Tibial nerve (tissue), 4 donors: ENCODE measurements around the gene EYA3. TPM values are rescaled to one million over a fixed set of nuclear protein-coding genes. Genes with fewer than 3 reads are reported as not detected.

ENCODE experiments used
- DNase-seq, 2 donors: peaks; one replicate each; pipeline ENCODE4 v3.0.0-alpha.2; 2019; ENCODE audit warnings: low spot score in 2 of 2
- H3K27ac ChIP-seq, 4 donors: fragments of 200-600 bp; sonication (generic) in 3 of 4; one replicate each; pipeline ENCODE4 v1.5.1; 2017 to 2019; ENCODE audit warnings: mild to moderate bottlenecking in 1 of 4
- H3K27me3 ChIP-seq, 2 donors: fragments of 200-600 bp; sonication (generic) in 1 of 2; one replicate each; pipeline versions ENCODE4 v1.5.1 to v1.6.0; 2017 to 2019
- H3K36me3 ChIP-seq, 3 donors: fragments of 200-600 bp; sonication (generic); one replicate each; pipeline ENCODE4 v1.5.1; 2018 to 2019
- H3K4me1 ChIP-seq, 4 donors: fragments of 200-600 bp; sonication (generic) in 3 of 4; one replicate each; pipeline ENCODE4 v1.5.1; 2017 to 2019
- H3K4me3 ChIP-seq, 4 donors: fragments of 200-600 bp; sonication (generic) in 3 of 4; one replicate each; pipeline ENCODE4 v1.5.1; 2017 to 2019; ENCODE audit warnings: mild to moderate bottlenecking in 1 of 4, moderate library complexity in 1 of 4
- H3K9me3 ChIP-seq, 4 donors: fragments of 200-600 bp; sonication (generic) in 3 of 4; one replicate each; pipeline ENCODE4 v1.5.1; 2017 to 2019
- CTCF ChIP-seq, 5 experiments: fragments of 200-600 bp in 3 of 5; fragments of 450-650 bp in 2 of 5; sonication (generic) in 3 of 5; IDR thresholded peaks; one replicate each; pipeline ENCODE4 v1.5.1; 2016 to 2019; ENCODE audit warnings: antibody characterized with exemption in 5 of 5, mild to moderate bottlenecking in 3 of 5, moderate library complexity in 2 of 5
- EP300 ChIP-seq, 2 donors: sonication (generic); formaldehyde crosslinking; IDR thresholded peaks; one replicate each; pipeline ENCODE4 v1.6.1; 2017; ENCODE audit warnings: antibody characterized with exemption in 2 of 2, mild to moderate bottlenecking in 1 of 2
- POLR2A ChIP-seq, 2 donors: fragments of 450-650 bp; IDR thresholded peaks; one replicate each; pipeline ENCODE4 v1.6.1; 2017; ENCODE audit warnings: antibody characterized with exemption in 2 of 2, mild to moderate bottlenecking in 2 of 2, moderate library complexity in 2 of 2
- WGBS, 2 donors: methylation state at CpG; one replicate each; pipeline ENCODE4 v1.1.5; 2018; 5-methylcytosine and 5-hydroxymethylcytosine counted together
- total RNA-seq, 4 donors: library from RNA; depleted of rRNA; stranded (reverse); fragments of >200 nt; gene quantifications; one replicate each; pipeline ENCODE4 v1.1.0, GENCODE V29; 2016

EYA3 gene
- total RNA-seq, 4 donors from 2014 or later: 9.2 to 17.6 (median 14.6) TPM

- no peak overlapping the region for H3K4me3 ChIP-seq
- 86 to 90% methylated on average over 8 of the region's 8 CpGs for WGBS, 2 donors
- no peaks in the 10 kb centered on the region for H3K9me3 ChIP-seq
- H3K36me3 ChIP-seq: peaks cover 0 to 9% (median 0%) of the 10 kb centered on the region in 3 donors
- no peak for DNase-seq
- H3K27ac ChIP-seq: no peak overlapping the region
- H3K4me1 ChIP-seq: peaks cover 0 to 9% (median 0%) of the 10 kb centered on the region in 4 donors
- no peaks in the 10 kb centered on the region for H3K27me3 ChIP-seq
- TF ChIP-seq POLR2A (IDR thresholded peaks at IDR 0.05) (no peak), CTCF (IDR thresholded peaks at IDR 0.05) (no peak), EP300 (IDR thresholded peaks at IDR 0.05) (no peak)
Observed at GRCh38 chr1:28058971-28059878, 29.2 kb downstream of the EYA3 start.

GRCh38 chr1:28058168-28058567 is 30.2 kb downstream of the EYA3 start:
- Histone ChIP-seq H3K27ac (no peak overlapping the region), H3K36me3 (peaks cover 0 to 9% (median 0%) of the 10 kb centered on the region in 3 donors), H3K27me3 (no peaks in the 10 kb centered on the region), H3K4me1 (peaks cover 0 to 9% (median 0%) of the 10 kb centered on the region in 4 donors), H3K4me3 (no peak overlapping the region), H3K9me3 (no peaks in the 10 kb centered on the region)
- no peak for TF ChIP-seq EP300 (IDR thresholded peaks at IDR 0.05)
- no peak for TF ChIP-seq POLR2A (IDR thresholded peaks at IDR 0.05)
- no peak for TF ChIP-seq CTCF (IDR thresholded peaks at IDR 0.05)
- 74 to 76% methylated on average over 4 of the region's 4 CpGs for WGBS, 2 donors
- DNase-seq: no peak

GRCh38 chr1:28056129-28056925 is 32.1 kb downstream of the EYA3 start:
- no peak for DNase-seq
- no peaks in the 10 kb centered on the region for H3K9me3 ChIP-seq
- H3K27ac ChIP-seq: no peak overlapping the region
- TF ChIP-seq EP300 (IDR thresholded peaks at IDR 0.05) (no peak), POLR2A (IDR thresholded peaks at IDR 0.05) (no peak), CTCF (IDR thresholded peaks at IDR 0.05) (no peak)
- no peaks in the 10 kb centered on the region for H3K27me3 ChIP-seq
- H3K36me3 ChIP-seq: peaks cover 0 to 15% (median 0%) of the 10 kb centered on the region in 3 donors
- H3K4me1 ChIP-seq: peaks cover 0 to 9% (median 0%) of the 10 kb centered on the region in 4 donors
- WGBS, 2 donors: 42 to 53% methylated on average over 4 of the region's 4 CpGs
- no peak overlapping the region for H3K4me3 ChIP-seq

- peaks cover 0 to 38% (median 0%) of the 10 kb centered on the region in 3 donors for H3K36me3 ChIP-seq
- WGBS, 2 donors: 48 to 67% methylated on average over 1 of the region's 1 CpG
- no peak for DNase-seq
- H3K27me3 ChIP-seq: no peaks in the 10 kb centered on the region
- H3K27ac ChIP-seq: no peak overlapping the region
- H3K4me1 ChIP-seq: no peaks in the 10 kb centered on the region
- TF ChIP-seq POLR2A (IDR thresholded peaks at IDR 0.05) (no peak), EP300 (IDR thresholded peaks at IDR 0.05) (no peak), CTCF (IDR thresholded peaks at IDR 0.05) (no peak)
- H3K9me3 ChIP-seq: no peaks in the 10 kb centered on the region
- H3K4me3 ChIP-seq: no peak overlapping the region
Observed at GRCh38 chr1:28050776-28051175, 37.6 kb downstream of the EYA3 start.
